Heart right ventricle (tissue), 16 donors: ENCODE results near the gene GRIP2. TPM values are rescaled to one million over a fixed set of nuclear protein-coding genes. Genes with fewer than 3 reads are reported as not detected.
A peak's percentile ranks its signal among the peaks of the same experiment; 100 is the strongest.

Experiments used
- ATAC-seq, 8 donors: fragments of 200-7000 bp; cut with Tn5 transposase; one replicate each; pipeline ENCODE4 v1.9.1; 2020; ENCODE audit warnings: mild to moderate bottlenecking in 8 of 8, moderate library complexity in 8 of 8, moderate number of reproducible peaks in 1 of 8
- DNase-seq, 2 donors: peaks; one replicate each; pipeline ENCODE4 v3.0.0-alpha.2; 2020
- H3K27ac ChIP-seq, 10 donors: fragments of 200-600 bp; sonication (generic) in 2 of 10; one replicate each; pipeline versions ENCODE4 v1.5.0 to v1.8.0; 2020 to 2022; ENCODE audit warnings: mild to moderate bottlenecking in 3 of 10
- H3K27me3 ChIP-seq, 7 donors: fragments of 200-600 bp; one replicate each; pipeline ENCODE4 v1.8.0; 2021 to 2022; ENCODE audit warnings: mild to moderate bottlenecking in 2 of 7
- H3K36me3 ChIP-seq, 9 donors: fragments of 200-600 bp; sonication (generic) in 1 of 9; one replicate each; pipeline versions ENCODE4 v1.5.0 to v1.8.0; 2020 to 2022; ENCODE audit warnings: mild to moderate bottlenecking in 2 of 9
- H3K4me1 ChIP-seq, 9 donors: fragments of 200-600 bp; sonication (generic) in 1 of 9; one replicate each; pipeline versions ENCODE4 v1.5.0 to v1.8.0; 2020 to 2022; ENCODE audit warnings: mild to moderate bottlenecking in 4 of 9
- H3K4me3 ChIP-seq, 10 donors: fragments of 200-600 bp; sonication (generic) in 2 of 10; one replicate each; pipeline versions ENCODE4 v1.5.0 to v1.8.0; 2020 to 2022; ENCODE audit warnings: mild to moderate bottlenecking in 7 of 10, moderate library complexity in 2 of 10
- H3K9me3 ChIP-seq, 11 donors: fragments of 200-600 bp in 10 of 11; sonication (generic) in 2 of 11; one replicate each; pipeline versions ENCODE4 v1.5.0 to v1.8.0; 2013 to 2022; ENCODE audit warnings: mild to moderate bottlenecking in 2 of 11, control low read depth in 1 of 11, moderate library complexity in 1 of 11
- CTCF ChIP-seq, 9 donors: fragments of 200-600 bp; sonication (generic) in 2 of 9; IDR thresholded peaks; one replicate each; pipeline versions ENCODE4 v1.5.0 to v1.8.0; 2021 to 2022; ENCODE audit warnings: antibody characterized with exemption in 9 of 9, mild to moderate bottlenecking in 5 of 9, moderate library complexity in 1 of 9
- WGBS, 2 donors: extraction: QIAGEN DNeasy Blood & Tissue Kit; methylation state at CpG; one replicate each; pipeline ENCODE4 v1.1.7; 2013; ENCODE audit warnings: inconsistent platforms in 1 of 2; 5-methylcytosine and 5-hydroxymethylcytosine counted together
- intact Hi-C, 10 donors: fragments of 100-400 bp; cut with DNase I; formaldehyde crosslinking; loops; one replicate each; pipeline versions ENCODE4 v1.11.1 to v1.14.2; 2022
- polyA plus RNA-seq, 2 donors: library from polyadenylated mRNA; stranded (reverse); fragments of 200-250 nt; gene quantifications; one replicate each; pipeline ENCODE4 v1.2.3, GENCODE V29; 2013
- total RNA-seq, 10 donors: library from RNA; stranded (reverse); fragmentation: NEBNext Ultra II Directional in 3 of 10; extraction: Animal tissue kit (Norgen Biotek cat#: 25700) in 3 of 10; gene quantifications; one replicate each; pipeline versions ENCODE4 v1.2.1 to v1.2.4, GENCODE V29; 2021 to 2023
- donor health status: Arrhythmogenic right ventricular cardiomyopathy.
- donor health status: ischemic (EF 13 %, LVEDD 7.1; RV severe dilation, severe dysfunction).
- donor health status: healthy with polysubstance abuse.
- donor health status: DM: no; HTN: yes; CAD: no.
- donor health status: DM: no; HTN: no; CAD: no.
- donor health status: ischemic (EF 25% LVEDD 6.9; RV normal size, moderate dysfunction).
- donor health status: ischemic (EF 25% LVEDD 5.7; RV mildly dilated, moderate dysfunction).
- donor health status: healthy.
- donor health status: DM: yes; HTN: yes; CAD: no.
- donor health status: Ischemic cardiomyopathy.
- donor health status: ischemic (EF 35%, LVEDD 5.7; RV mildly dilated, moderate dysfunction).
- donor health status: nonischemic (EF 11% LVEDD 7.7; RV severe dilation, severe dysfunction).
- donor health status: DM: yes; HTN: yes; CAD: no.
- donor health status: PGD.
- donor health status: ischemic (EF 29% LVEDD 5.4; RV normal size, mild dysfunction).
- donor health status: nonischemic (EF 23%, LVEDD 6.1; RV moderate dilation, normal function).

GRIP2 gene
- total and polyA plus RNA-seq, 12 donors: 7.4 to 70.1 (median 39.4) TPM

GRCh38 chr3:14550651-14551611 lies 10.8 kb upstream of the GRIP2 start:
- intact Hi-C loops: loop anchor here in 1 of 10 donors (10.0 kb wide), 1 partner anchor 346 kb away; no protein-coding TSS in a partner anchor
- Histone ChIP-seq H3K4me1 (peaks cover 0 to 46% (median 21%) of the 10 kb centered on the region in 9 donors), H3K27me3 (peaks cover 0 to 16% (median 3%) of the 10 kb centered on the region in 7 donors), H3K36me3 (no peaks in the 10 kb centered on the region), H3K4me3 (no peak overlapping the region), H3K9me3 (no peaks in the 10 kb centered on the region), H3K27ac (no peak overlapping the region)
- WGBS, 2 donors: 66 to 71% methylated on average over 24 of the region's 24 CpGs
- TF ChIP-seq CTCF (IDR thresholded peaks at IDR 0.05): no peak
- ATAC-seq: peak in 1 of 8 donors; percentile 10
- DNase-seq: no peak

- TF ChIP-seq CTCF (IDR thresholded peaks at IDR 0.05): no peak
Measured at GRCh38 chr3:14550181-14550580, 10.0 kb upstream of the GRIP2 start.

GRCh38 chr3:14549256-14549919 lies 9.2 kb upstream of the GRIP2 start:
- intact Hi-C loops: loop anchor here in 9 of 10 donors (2.0 to 10.0 kb wide), 4 partner anchors 37 to 287 kb away; no protein-coding TSS in a partner anchor
- peak in 1 of 2 donors; percentile 2 for DNase-seq
- no peak for ATAC-seq
- no peak overlapping the region for H3K4me3 ChIP-seq
- H3K9me3 ChIP-seq: no peaks in the 10 kb centered on the region
- H3K36me3 ChIP-seq: no peaks in the 10 kb centered on the region
- peaks cover 0 to 7% (median 0%) of the 10 kb centered on the region in 7 donors for H3K27me3 ChIP-seq
- no peak overlapping the region for H3K27ac ChIP-seq
- TF ChIP-seq CTCF (IDR thresholded peaks at IDR 0.05): peak in 3 of 9 donors; percentile 24 to 31 (median 29)
- WGBS, 2 donors: 58 to 61% methylated on average over 8 of the region's 8 CpGs
- peaks cover 0 to 35% (median 17%) of the 10 kb centered on the region in 9 donors for H3K4me1 ChIP-seq

More at GRCh38 chr3:14550181-14550580, 10.0 kb upstream of the GRIP2 start:
- Histone ChIP-seq H3K4me3 (no peak overlapping the region), H3K9me3 (no peaks in the 10 kb centered on the region), H3K27ac (no peak overlapping the region), H3K27me3 (peaks cover 0 to 9% (median 0%) of the 10 kb centered on the region in 7 donors), H3K36me3 (no peaks in the 10 kb centered on the region), H3K4me1 (peaks cover 0 to 43% (median 18%) of the 10 kb centered on the region in 9 donors)
- intact Hi-C loops: loop anchor here in 1 of 10 donors (10.0 kb wide), 1 partner anchor 345 kb away; no protein-coding TSS in a partner anchor
- ATAC-seq (no peak), DNase-seq (no peak)
- WGBS, 2 donors: 86 to 92% methylated on average over 6 of the region's 6 CpGs

GRCh38 chr3:14548321-14548729 lies 8.2 kb upstream of the GRIP2 start:
- Histone ChIP-seq H3K36me3 (no peaks in the 10 kb centered on the region), H3K27ac (peak overlapping the region in 2 of 10 donors; percentile 12 to 44), H3K4me1 (peaks cover 0 to 35% (median 11%) of the 10 kb centered on the region in 9 donors), H3K9me3 (no peaks in the 10 kb centered on the region), H3K27me3 (peaks cover 0 to 7% (median 0%) of the 10 kb centered on the region in 7 donors), H3K4me3 (no peak overlapping the region)
- 10 to 12% methylated on average over 12 of the region's 12 CpGs for WGBS, 2 donors
- TF ChIP-seq CTCF (IDR thresholded peaks at IDR 0.05): peak; percentile 45 to 84 (median 78)
- DNase-seq (peak; percentile 64 to 82), ATAC-seq (peak; percentile 79 to 93 (median 86))
- intact Hi-C loops: loop anchor here (1.0 to 10.0 kb wide), 6 partner anchors 36 to 288 kb away; no protein-coding TSS in a partner anchor
